Measurements from ENCODE around the gene ATF4.

ATF4 gene

DNA sequence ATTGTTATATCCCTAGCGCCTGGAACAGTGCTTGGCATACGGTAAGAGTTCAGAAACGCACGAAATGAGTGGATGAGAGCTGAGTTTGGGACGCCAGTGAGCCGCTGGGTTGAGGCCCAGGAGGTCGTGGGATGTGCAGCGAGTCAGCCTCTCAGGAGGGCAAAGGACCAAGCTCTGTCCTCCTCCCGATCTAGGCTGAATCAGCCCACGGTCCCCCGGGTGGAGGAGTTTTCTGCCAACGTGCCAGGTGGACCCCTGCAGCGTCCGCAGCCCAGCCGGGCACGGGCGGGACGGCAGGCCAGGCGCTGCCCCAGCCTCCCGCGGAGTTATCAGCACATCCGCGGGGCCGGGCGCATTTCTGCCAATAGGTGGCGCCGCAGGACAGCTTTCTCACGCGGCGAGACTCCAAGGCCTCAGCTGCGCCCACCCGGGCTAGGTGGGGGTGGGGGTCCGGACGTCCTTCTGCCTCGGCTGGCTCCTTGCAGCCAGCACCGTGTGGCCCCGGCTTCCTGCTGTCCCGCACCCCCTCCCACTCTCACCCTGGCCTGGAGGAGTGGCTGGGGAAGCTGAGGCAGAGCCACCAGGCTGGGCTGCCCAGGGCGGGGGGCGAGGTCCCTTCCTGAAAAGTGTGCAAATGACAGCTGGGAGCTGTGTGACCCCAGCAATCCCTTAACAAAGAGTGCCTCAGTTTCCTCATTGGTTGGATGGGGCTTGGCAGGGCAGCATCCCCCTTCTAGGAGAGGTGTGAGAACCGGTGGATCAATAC is 14.4 kb downstream of the ATF4 start (continued):
- TF ChIP-seq ZNF585B (tag by site-specific recombination; IDR thresholded peaks at IDR 0.05) (no peak), ZNF76 (tag by site-specific recombination; IDR thresholded peaks at IDR 0.05; ENCODE audit: borderline replicate concordance, low read depth) (no peak), ZNF629 (tag by site-specific recombination; IDR thresholded peaks at IDR 0.05) (no peak; the same call in 1 of the 2 replicates), ZBTB7A (tag by site-specific recombination; IDR thresholded peaks at IDR 0.05; ENCODE audit: low read depth) (peak; percentile 82; the same call in 1 of the 2 replicates), KLF16 (tag by site-specific recombination; IDR thresholded peaks at IDR 0.05) (peak; percentile 72; the same call in 1 of the 2 replicates), ZNF423 (tag by site-specific recombination; IDR thresholded peaks at IDR 0.05) (no peak), ZNF2 (tag by site-specific recombination; IDR thresholded peaks at IDR 0.05) (peak; percentile 90), ZNF548 (tag by site-specific recombination; IDR thresholded peaks at IDR 0.05) (no peak), GLIS2 (tag by site-specific recombination; IDR thresholded peaks at IDR 0.05) (peak; percentile 96), ZNF626 (tag by site-specific recombination; IDR thresholded peaks at IDR 0.05) (no peak), ZNF549 (tag by site-specific recombination; IDR thresholded peaks at IDR 0.05) (no peak), ZNF624 (tag by site-specific recombination; IDR thresholded peaks at IDR 0.05) (no peak), ZBTB26 (tag by site-specific recombination; optimal IDR thresholded peaks at IDR 0.05) (peak; percentile 58), ZNF660 (tag by site-specific recombination; IDR thresholded peaks at IDR 0.05) (peak; percentile 73), ZNF155 (tag by site-specific recombination; IDR thresholded peaks at IDR 0.05) (no peak), ZNF791 (tag by site-specific recombination; IDR thresholded peaks at IDR 0.05) (no peak), ZNF202 (tag by site-specific recombination; IDR thresholded peaks at IDR 0.05; ENCODE audit: borderline replicate concordance) (no peak), WT1 (tag by site-specific recombination; IDR thresholded peaks at IDR 0.05) (peak; percentile 84), ZFP3 (tag by site-specific recombination; IDR thresholded peaks at IDR 0.05; ENCODE audit: low read depth) (no peak), ZBTB48 (tag by site-specific recombination; IDR thresholded peaks at IDR 0.05) (peak; percentile 16; the same call in 1 of the 2 replicates), ZNF404 (tag by site-specific recombination; IDR thresholded peaks at IDR 0.05) (no peak), ZFP69B (tag by site-specific recombination; IDR thresholded peaks at IDR 0.05) (peak; percentile 72; the same call in 1 of the 2 replicates), ZNF324 (tag by site-specific recombination; IDR thresholded peaks at IDR 0.05) (peak; percentile 89), ZNF670 (tag by site-specific recombination; IDR thresholded peaks at IDR 0.05; ENCODE audit: low read depth) (no peak), ZNF792 (tag by site-specific recombination; IDR thresholded peaks at IDR 0.05) (no peak), KLF1 (tag by site-specific recombination; IDR thresholded peaks at IDR 0.05) (peak; percentile 43), ZNF19 (tag by site-specific recombination; IDR thresholded peaks at IDR 0.05; ENCODE audit: low read depth) (no peak), PRDM10 (tag by site-specific recombination; IDR thresholded peaks at IDR 0.05) (no peak), ZNF600 (tag by site-specific recombination; IDR thresholded peaks at IDR 0.05) (peak; percentile 10; the same call in 1 of the 2 replicates), ZNF843 (tag by site-specific recombination; IDR thresholded peaks at IDR 0.05) (peak; percentile 39; the same call in 1 of the 2 replicates), BCL11A (tag by site-specific recombination; IDR thresholded peaks at IDR 0.05; ENCODE audit: low read depth) (no peak)
- TF ChIP-seq, protein P1, sequence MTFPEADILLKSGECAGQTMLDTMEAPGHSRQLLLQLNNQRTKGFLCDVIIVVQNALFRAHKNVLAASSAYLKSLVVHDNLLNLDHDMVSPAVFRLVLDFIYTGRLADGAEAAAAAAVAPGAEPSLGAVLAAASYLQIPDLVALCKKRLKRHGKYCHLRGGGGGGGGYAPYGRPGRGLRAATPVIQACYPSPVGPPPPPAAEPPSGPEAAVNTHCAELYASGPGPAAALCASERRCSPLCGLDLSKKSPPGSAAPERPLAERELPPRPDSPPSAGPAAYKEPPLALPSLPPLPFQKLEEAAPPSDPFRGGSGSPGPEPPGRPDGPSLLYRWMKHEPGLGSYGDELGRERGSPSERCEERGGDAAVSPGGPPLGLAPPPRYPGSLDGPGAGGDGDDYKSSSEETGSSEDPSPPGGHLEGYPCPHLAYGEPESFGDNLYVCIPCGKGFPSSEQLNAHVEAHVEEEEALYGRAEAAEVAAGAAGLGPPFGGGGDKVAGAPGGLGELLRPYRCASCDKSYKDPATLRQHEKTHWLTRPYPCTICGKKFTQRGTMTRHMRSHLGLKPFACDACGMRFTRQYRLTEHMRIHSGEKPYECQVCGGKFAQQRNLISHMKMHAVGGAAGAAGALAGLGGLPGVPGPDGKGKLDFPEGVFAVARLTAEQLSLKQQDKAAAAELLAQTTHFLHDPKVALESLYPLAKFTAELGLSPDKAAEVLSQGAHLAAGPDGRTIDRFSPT (tag by site-specific recombination; IDR thresholded peaks at IDR 0.05) = peak; percentile 98
- TF ChIP-seq, protein P2, sequence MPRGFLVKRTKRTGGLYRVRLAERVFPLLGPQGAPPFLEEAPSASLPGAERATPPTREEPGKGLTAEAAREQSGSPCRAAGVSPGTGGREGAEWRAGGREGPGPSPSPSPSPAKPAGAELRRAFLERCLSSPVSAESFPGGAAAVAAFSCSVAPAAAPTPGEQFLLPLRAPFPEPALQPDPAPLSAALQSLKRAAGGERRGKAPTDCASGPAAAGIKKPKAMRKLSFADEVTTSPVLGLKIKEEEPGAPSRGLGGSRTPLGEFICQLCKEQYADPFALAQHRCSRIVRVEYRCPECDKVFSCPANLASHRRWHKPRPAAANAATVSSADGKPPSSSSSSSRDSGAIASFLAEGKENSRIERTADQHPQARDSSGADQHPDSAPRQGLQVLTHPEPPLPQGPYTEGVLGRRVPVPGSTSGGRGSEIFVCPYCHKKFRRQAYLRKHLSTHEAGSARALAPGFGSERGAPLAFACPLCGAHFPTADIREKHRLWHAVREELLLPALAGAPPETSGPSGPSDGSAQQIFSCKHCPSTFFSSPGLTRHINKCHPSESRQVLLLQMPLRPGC (tag by site-specific recombination; IDR thresholded peaks at IDR 0.05) = peak; percentile 66; the same call in 1 of the 2 replicates
